ENCODE results near the gene GPN2.

Gene GPN2

DNA sequence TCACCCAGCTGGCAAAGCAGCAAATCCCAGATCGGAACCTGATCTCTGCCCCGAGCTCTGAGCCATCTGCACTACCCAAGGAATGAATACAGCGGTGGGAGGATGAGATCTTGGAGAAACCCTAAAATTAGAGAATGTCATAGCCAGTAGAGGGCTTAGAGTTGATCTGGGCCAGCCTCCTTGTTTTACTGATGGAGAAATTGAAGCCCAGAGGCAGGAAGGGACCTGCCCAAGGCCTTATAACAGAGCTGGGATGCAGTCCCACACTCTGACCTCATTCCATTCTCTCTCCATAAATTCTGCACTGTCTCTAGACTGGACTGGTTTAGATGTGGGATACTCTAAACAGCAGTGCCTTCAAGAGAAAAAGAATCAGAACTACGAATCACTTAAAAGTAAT, 31.9 kb downstream of the GPN2 start:
- DNase-seq (ENCODE audit: low read depth): no peak
- TF ChIP-seq, protein P1, sequence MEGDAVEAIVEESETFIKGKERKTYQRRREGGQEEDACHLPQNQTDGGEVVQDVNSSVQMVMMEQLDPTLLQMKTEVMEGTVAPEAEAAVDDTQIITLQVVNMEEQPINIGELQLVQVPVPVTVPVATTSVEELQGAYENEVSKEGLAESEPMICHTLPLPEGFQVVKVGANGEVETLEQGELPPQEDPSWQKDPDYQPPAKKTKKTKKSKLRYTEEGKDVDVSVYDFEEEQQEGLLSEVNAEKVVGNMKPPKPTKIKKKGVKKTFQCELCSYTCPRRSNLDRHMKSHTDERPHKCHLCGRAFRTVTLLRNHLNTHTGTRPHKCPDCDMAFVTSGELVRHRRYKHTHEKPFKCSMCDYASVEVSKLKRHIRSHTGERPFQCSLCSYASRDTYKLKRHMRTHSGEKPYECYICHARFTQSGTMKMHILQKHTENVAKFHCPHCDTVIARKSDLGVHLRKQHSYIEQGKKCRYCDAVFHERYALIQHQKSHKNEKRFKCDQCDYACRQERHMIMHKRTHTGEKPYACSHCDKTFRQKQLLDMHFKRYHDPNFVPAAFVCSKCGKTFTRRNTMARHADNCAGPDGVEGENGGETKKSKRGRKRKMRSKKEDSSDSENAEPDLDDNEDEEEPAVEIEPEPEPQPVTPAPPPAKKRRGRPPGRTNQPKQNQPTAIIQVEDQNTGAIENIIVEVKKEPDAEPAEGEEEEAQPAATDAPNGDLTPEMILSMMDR (IDR thresholded peaks at IDR 0.05; ENCODE audit: control insufficient read depth, extremely low read depth, insufficient read depth): no peak
- H3K4me3 ChIP-seq (ENCODE audit: low read depth, low read length): no peak overlapping the region

DNA sequence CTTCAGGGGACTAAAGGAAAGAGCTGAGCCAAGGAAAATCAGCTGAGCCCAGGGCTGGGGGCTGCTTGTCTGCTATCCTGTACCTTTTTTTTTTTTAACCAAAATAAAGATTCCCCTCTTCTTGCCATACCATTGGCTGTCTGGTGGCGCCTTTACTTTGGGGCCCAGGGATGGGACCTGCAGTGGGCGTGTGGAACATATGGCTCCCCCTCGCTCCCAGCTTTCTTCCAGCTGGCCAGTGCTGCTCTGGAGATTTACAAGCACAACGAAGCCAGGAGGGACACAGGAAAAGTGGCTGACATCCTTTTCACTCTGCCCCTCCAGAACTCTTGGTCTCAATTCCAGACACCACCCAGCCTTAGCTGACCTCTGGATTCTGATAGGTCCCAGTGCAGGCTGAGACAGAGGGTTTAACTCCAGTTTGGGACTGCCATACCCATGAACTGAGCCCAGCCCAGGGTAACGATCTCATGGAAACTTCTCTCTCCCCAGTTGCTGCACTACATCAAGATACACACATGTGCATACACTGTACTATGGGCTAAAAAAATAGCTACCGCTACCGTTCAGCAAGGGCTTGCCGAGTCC, 32.5 kb downstream of the GPN2 start:
- TF ChIP-seq, protein P1 (IDR thresholded peaks at IDR 0.05; ENCODE audit: control insufficient read depth, extremely low read depth, insufficient read depth): no peak
- no peak overlapping the region for H3K4me3 ChIP-seq (ENCODE audit: low read depth, low read length)
- no peak for DNase-seq (ENCODE audit: low read depth)

DNA sequence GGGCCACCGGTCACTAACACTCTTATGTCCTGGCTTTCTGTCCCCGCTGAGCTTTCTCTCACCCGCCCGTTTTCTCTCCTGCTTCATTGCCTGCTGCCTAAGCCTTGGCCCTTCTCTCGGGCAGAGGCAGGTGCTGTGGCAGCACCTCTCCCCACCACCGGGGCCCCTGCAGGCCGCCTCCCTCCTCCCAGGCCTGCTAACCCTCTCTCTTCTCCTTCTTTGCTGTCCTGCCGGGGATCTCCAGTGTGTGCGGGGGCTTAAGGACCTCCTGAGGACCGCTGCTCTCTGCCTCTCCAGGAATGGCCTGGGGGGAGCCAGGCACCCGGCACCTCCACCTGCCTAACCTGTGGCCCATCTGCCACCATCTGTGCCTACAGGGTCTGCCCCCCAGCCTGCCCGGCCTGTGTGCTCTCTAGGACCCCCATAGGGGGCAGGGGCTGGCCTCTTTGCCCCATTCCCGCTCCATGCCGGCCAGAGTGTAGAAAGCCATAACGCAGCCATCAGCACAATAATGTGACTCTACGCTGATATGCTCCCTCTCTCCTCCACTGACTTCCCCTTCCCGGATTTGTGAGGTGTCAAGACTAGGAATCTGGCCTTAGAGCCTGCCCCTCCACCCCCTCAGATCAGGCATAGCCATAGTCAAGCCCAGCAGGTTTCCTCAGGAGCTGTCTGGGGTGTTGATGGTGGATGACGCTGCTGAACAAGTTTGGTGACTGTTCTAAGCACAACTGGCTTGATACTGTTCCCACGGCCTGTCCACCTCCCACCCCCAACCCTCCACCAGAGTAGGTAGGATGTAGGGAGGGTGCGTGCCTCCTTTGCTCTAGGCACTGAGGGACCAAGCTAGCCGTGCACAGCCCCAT, 33.2 kb downstream of the GPN2 start:
- no peak overlapping the region for H3K4me3 ChIP-seq (ENCODE audit: low read depth, low read length)
- no peak for DNase-seq (ENCODE audit: low read depth)
- TF ChIP-seq, protein P1 (IDR thresholded peaks at IDR 0.05; ENCODE audit: control insufficient read depth, extremely low read depth, insufficient read depth): no peak

DNA sequence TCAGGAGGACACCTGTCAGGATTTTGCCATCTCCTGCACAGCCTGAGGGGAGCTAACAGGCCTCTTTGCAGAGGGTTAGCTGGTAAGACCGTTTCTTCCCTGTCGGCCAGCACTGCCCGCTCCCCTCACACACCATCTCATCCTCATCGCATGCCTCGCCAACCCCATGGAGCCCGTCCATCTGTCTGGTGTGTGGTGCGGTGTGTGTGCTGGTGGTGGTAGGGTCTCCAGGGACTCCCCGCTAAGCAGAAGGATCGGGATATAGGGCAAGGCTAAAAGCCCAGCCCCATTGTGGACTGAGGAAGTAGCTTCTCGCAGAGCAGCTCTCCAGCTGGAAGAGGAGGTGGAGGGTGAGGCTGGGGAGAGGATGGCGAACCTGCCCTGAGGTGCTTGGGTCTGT, 33.9 kb downstream of the GPN2 start:
- DNase-seq (ENCODE audit: low read depth): no peak
- TF ChIP-seq, protein P1 (IDR thresholded peaks at IDR 0.05; ENCODE audit: control insufficient read depth, extremely low read depth, insufficient read depth): no peak
- no peak overlapping the region for H3K4me3 ChIP-seq (ENCODE audit: low read depth, low read length)

DNA sequence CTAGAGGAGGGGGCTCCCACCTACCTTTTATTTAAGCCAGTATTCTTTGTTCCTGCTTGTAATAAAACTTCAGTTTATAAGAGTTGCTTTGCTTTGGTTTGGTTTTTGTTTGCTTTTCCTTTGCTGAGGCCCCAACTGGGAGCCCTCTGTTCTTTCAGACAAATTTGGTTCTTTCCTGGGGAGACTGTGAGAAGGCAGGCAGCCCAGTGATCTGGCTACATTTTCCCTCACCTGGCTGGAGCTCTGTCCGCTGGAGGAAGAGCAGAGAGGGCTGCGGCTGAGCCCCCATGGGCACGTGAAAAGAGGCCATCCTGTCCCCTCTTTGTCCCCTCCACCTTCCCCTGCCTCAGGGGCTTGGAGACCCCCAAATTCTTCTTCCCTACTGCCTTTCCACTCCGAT, 34.4 kb downstream of the GPN2 start:
- TF ChIP-seq, protein P1 (IDR thresholded peaks at IDR 0.05; ENCODE audit: control insufficient read depth, extremely low read depth, insufficient read depth): no peak
- H3K4me3 ChIP-seq (ENCODE audit: low read depth, low read length): no peak overlapping the region
- DNase-seq (ENCODE audit: low read depth): no peak

DNA sequence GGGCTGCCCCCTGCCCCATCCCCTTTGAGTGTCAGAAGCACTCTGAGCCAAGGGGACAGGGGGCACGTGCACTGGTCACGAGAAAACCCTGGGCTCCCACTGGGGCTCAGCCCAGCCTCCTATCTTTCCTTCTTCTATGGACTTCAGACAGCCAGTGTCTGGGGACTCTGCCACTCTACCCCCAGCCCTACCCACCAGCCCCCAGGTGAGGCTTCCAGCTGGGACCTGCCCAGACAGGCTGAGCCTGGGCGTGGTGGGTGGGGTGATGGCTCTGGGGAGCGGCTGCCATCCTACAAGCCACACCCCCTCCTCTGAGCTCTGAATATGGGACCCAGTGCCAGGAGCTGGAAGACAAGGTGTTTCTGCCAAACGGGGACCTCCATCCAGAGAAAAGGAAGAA, 35.2 kb downstream of the GPN2 start:
- TF ChIP-seq, protein P1 (IDR thresholded peaks at IDR 0.05; ENCODE audit: control insufficient read depth, extremely low read depth, insufficient read depth): no peak
- no peak overlapping the region for H3K4me3 ChIP-seq (ENCODE audit: low read depth, low read length)
- DNase-seq (ENCODE audit: low read depth): no peak

Data from LNCaP clone FGC (cell line).